Astrocyte of the hippocampus (primary cell): Measurements from ENCODE around the gene TMEM41A.

Source experiments
- DNase-seq: peaks from one replicate; pipeline ENCODE4 v3.0.0; 2011; ENCODE audit warnings: low read depth, low spot score

Gene TMEM41A

GRCh38 chr3:185498503-185499396 is at the start of gene TMEM41A:
TMEM41A (minus strand) TSS chr3:185499035; CDS start chr3:185498961, 74 bp downstream.
- DNase-seq = peak; percentile 97

GRCh38 chr3:185540695-185541094 is 41.9 kb upstream of the TMEM41A start:
- DNase-seq = no peak

GRCh38 chr3:185539934-185540333 is 41.1 kb upstream of the TMEM41A start:
- DNase-seq = no peak

GRCh38 chr3:185537369-185537970 is 38.6 kb upstream of the TMEM41A start:
- peak; percentile 53 for DNase-seq

GRCh38 chr3:185534511-185534910 is 35.7 kb upstream of the TMEM41A start:
- DNase-seq = no peak

- no peak for DNase-seq
Measured at GRCh38 chr3:185532901-185533300, 34.1 kb upstream of the TMEM41A start.

- no peak for DNase-seq
Measured at GRCh38 chr3:185530856-185531255, 32.0 kb upstream of the TMEM41A start.

- DNase-seq = no peak
Measured at GRCh38 chr3:185528532-185528931, 29.7 kb upstream of the TMEM41A start.

GRCh38 chr3:185527364-185527763 is 28.5 kb upstream of the TMEM41A start:
- peak; percentile 10 for DNase-seq

- DNase-seq = no peak
Measured at GRCh38 chr3:185526349-185526951, 27.6 kb upstream of the TMEM41A start.

- no peak for DNase-seq
Measured at GRCh38 chr3:185521349-185522138, 22.7 kb upstream of the TMEM41A start.

GRCh38 chr3:185519021-185519420 is 20.2 kb upstream of the TMEM41A start:
- DNase-seq = no peak

GRCh38 chr3:185517387-185518130 is 18.7 kb upstream of the TMEM41A start:
- no peak for DNase-seq

- DNase-seq = no peak
Measured at GRCh38 chr3:185511711-185512110, 12.9 kb upstream of the TMEM41A start.

GRCh38 chr3:185508335-185508991 is 9.6 kb upstream of the TMEM41A start:
- no peak for DNase-seq

- DNase-seq = no peak
Measured at GRCh38 chr3:185507883-185508282, 9.0 kb upstream of the TMEM41A start.

GRCh38 chr3:185504636-185505035 is 5.8 kb upstream of the TMEM41A start:
- no peak for DNase-seq

GRCh38 chr3:185503521-185503920 is 4.7 kb upstream of the TMEM41A start:
- no peak for DNase-seq

- DNase-seq = no peak
Measured at GRCh38 chr3:185502987-185503386, 4.2 kb upstream of the TMEM41A start.

- DNase-seq = no peak
Measured at GRCh38 chr3:185490241-185490640, 8.6 kb downstream of the TMEM41A start.

GRCh38 chr3:185489462-185489861 is 9.4 kb downstream of the TMEM41A start:
- DNase-seq = no peak
